Measurements from ENCODE around the gene ATP11C.

Gene ATP11C

DNA sequence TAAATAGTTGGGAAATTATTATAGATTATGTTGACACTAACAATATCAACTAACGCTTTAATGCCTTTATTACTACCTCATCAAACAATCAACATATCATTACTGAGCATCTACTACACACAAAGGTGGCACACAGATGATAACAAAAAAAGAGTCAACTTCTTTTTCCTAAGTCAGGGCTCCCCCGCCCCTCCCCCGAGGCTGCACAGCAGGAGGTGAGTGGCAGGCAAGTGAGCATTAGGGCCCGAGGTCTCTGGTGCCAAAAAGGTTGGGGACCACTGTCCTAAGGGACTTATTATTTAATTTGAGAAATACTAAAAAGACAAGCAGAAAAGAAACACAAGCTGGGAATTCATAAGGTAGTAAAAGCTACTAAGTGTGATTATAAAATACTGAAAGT is 174.6 kb downstream of the ATP11C start:
- Histone ChIP-seq H3K27ac (ENCODE audit: low read depth in 2 of 2, low read length in 2 of 2) (no peak overlapping the region), H3K27me3 (ENCODE audit: control insufficient read depth in 2 of 2, insufficient read depth in 2 of 2, low read length in 2 of 2) (no peaks in the 10 kb centered on the region), H3K9ac (ENCODE audit: low read depth in 1 of 2, low read length in 2 of 2) (no peak overlapping the region), H3K4me3 (ENCODE audit: low read length in 2 of 2) (no peak overlapping the region), H3K9me3 (ENCODE audit: control insufficient read depth in 2 of 2, low read length in 2 of 2) (peaks cover 0 to 11% of the 10 kb centered on the region in 2 donors), H3K4me1 (ENCODE audit: control insufficient read depth in 2 of 2, insufficient read depth in 2 of 2, low read length in 2 of 2) (no peaks in the 10 kb centered on the region), H3K36me3 (ENCODE audit: control insufficient read depth in 2 of 2, insufficient read depth in 2 of 2, low read length in 2 of 2) (no peaks in the 10 kb centered on the region)

- no peaks in the 10 kb centered on the region for H3K36me3 ChIP-seq (ENCODE audit: control insufficient read depth in 2 of 2, insufficient read depth in 2 of 2, low read length in 2 of 2)
- no peak overlapping the region for H3K27ac ChIP-seq (ENCODE audit: low read depth in 2 of 2, low read length in 2 of 2)
- H3K4me3 ChIP-seq (ENCODE audit: low read length in 2 of 2), result no peak overlapping the region
Observed at GRCh38 chrX:139751053-139751452, 181.8 kb downstream of the ATP11C start.

DNA sequence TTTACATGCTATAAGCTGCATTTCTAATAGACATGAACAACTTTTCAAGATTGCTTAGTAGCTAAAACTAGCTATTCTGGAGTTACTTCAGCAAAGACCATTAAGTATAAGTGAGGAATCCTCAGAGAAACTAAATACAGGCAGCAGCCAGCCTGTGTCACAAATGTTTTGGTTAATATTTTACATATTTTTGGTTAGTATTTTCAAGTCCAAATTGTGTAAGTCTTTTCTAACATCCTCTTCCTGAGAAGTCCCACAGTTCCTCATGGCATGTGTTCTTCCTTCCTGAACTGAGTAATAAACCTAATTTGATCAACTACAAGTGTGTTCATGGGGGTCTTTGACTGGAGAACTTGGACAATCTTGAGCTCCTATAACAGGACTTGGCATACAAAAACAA is 182.5 kb downstream of the ATP11C start:
- H3K27ac ChIP-seq (ENCODE audit: low read depth in 2 of 2, low read length in 2 of 2), result no peak overlapping the region

More at GRCh38 chrX:139751053-139751452, 181.8 kb downstream of the ATP11C start:
- peaks cover 0 to 11% of the 10 kb centered on the region in 2 donors for H3K9me3 ChIP-seq (ENCODE audit: control insufficient read depth in 2 of 2, low read length in 2 of 2)
- H3K4me1 ChIP-seq (ENCODE audit: control insufficient read depth in 2 of 2, insufficient read depth in 2 of 2, low read length in 2 of 2), result no peaks in the 10 kb centered on the region
- no peak overlapping the region for H3K9ac ChIP-seq (ENCODE audit: low read depth in 1 of 2, low read length in 2 of 2)
- no peaks in the 10 kb centered on the region for H3K27me3 ChIP-seq (ENCODE audit: control insufficient read depth in 2 of 2, insufficient read depth in 2 of 2, low read length in 2 of 2)

DNA sequence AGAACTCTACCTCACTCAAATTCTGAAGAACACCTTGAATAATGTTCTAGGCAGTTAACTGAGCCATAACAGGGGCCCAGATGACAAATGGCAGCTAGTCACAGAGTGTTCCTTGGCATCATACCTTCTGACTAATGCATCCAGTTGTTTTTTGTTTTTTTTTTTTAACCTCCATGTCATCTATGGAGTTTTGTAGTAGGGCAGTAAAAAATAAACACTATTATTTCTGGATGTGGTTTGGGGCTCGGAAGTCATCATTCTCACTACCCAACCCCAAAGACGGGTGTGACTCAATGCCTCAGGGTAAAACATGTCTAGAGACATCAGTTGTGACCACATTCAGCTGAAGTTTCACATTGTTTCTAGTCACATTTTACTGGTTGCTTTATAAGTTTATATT is 193.7 kb downstream of the ATP11C start:
- Histone ChIP-seq H3K27me3 (ENCODE audit: control insufficient read depth in 2 of 2, insufficient read depth in 2 of 2, low read length in 2 of 2) (no peaks in the 10 kb centered on the region), H3K9ac (ENCODE audit: low read depth in 1 of 2, low read length in 2 of 2) (no peak overlapping the region), H3K9me3 (ENCODE audit: control insufficient read depth in 2 of 2, low read length in 2 of 2) (no peaks in the 10 kb centered on the region), H3K27ac (ENCODE audit: low read depth in 2 of 2, low read length in 2 of 2) (no peak overlapping the region), H3K36me3 (ENCODE audit: control insufficient read depth in 2 of 2, insufficient read depth in 2 of 2, low read length in 2 of 2) (peaks cover 0 to 5% of the 10 kb centered on the region in 2 donors), H3K4me3 (ENCODE audit: low read length in 2 of 2) (no peak overlapping the region), H3K4me1 (ENCODE audit: control insufficient read depth in 2 of 2, insufficient read depth in 2 of 2, low read length in 2 of 2) (no peaks in the 10 kb centered on the region)

More for the DNA sequence above, 182.5 kb downstream of the ATP11C start:
- H3K9me3 ChIP-seq (ENCODE audit: control insufficient read depth in 2 of 2, low read length in 2 of 2), result peaks cover 0 to 11% of the 10 kb centered on the region in 2 donors
- H3K36me3 ChIP-seq (ENCODE audit: control insufficient read depth in 2 of 2, insufficient read depth in 2 of 2, low read length in 2 of 2), result no peaks in the 10 kb centered on the region
- no peak overlapping the region for H3K9ac ChIP-seq (ENCODE audit: low read depth in 1 of 2, low read length in 2 of 2)
- no peak overlapping the region for H3K4me3 ChIP-seq (ENCODE audit: low read length in 2 of 2)
- no peaks in the 10 kb centered on the region for H3K27me3 ChIP-seq (ENCODE audit: control insufficient read depth in 2 of 2, insufficient read depth in 2 of 2, low read length in 2 of 2)
- no peaks in the 10 kb centered on the region for H3K4me1 ChIP-seq (ENCODE audit: control insufficient read depth in 2 of 2, insufficient read depth in 2 of 2, low read length in 2 of 2)

GRCh38 chrX:139738581-139738980 is 194.3 kb downstream of the ATP11C start:
- H3K9ac ChIP-seq (ENCODE audit: low read depth in 1 of 2, low read length in 2 of 2), result no peak overlapping the region
- H3K9me3 ChIP-seq (ENCODE audit: control insufficient read depth in 2 of 2, low read length in 2 of 2), result no peaks in the 10 kb centered on the region
- peaks cover 0 to 5% of the 10 kb centered on the region in 2 donors for H3K36me3 ChIP-seq (ENCODE audit: control insufficient read depth in 2 of 2, insufficient read depth in 2 of 2, low read length in 2 of 2)
- H3K4me1 ChIP-seq (ENCODE audit: control insufficient read depth in 2 of 2, insufficient read depth in 2 of 2, low read length in 2 of 2), result no peaks in the 10 kb centered on the region
- no peak overlapping the region for H3K27ac ChIP-seq (ENCODE audit: low read depth in 2 of 2, low read length in 2 of 2)
- no peak overlapping the region for H3K4me3 ChIP-seq (ENCODE audit: low read length in 2 of 2)
- no peaks in the 10 kb centered on the region for H3K27me3 ChIP-seq (ENCODE audit: control insufficient read depth in 2 of 2, insufficient read depth in 2 of 2, low read length in 2 of 2)

- Histone ChIP-seq H3K4me3 (ENCODE audit: low read length in 2 of 2) (no peak overlapping the region), H3K27me3 (ENCODE audit: control insufficient read depth in 2 of 2, insufficient read depth in 2 of 2, low read length in 2 of 2) (no peaks in the 10 kb centered on the region), H3K9ac (ENCODE audit: low read depth in 1 of 2, low read length in 2 of 2) (no peak overlapping the region), H3K4me1 (ENCODE audit: control insufficient read depth in 2 of 2, insufficient read depth in 2 of 2, low read length in 2 of 2) (no peaks in the 10 kb centered on the region), H3K9me3 (ENCODE audit: control insufficient read depth in 2 of 2, low read length in 2 of 2) (no peaks in the 10 kb centered on the region), H3K27ac (ENCODE audit: low read depth in 2 of 2, low read length in 2 of 2) (no peak overlapping the region), H3K36me3 (ENCODE audit: control insufficient read depth in 2 of 2, insufficient read depth in 2 of 2, low read length in 2 of 2) (peaks cover 0 to 2% of the 10 kb centered on the region in 2 donors)
Observed at GRCh38 chrX:139736151-139736550, 196.7 kb downstream of the ATP11C start.

DNA sequence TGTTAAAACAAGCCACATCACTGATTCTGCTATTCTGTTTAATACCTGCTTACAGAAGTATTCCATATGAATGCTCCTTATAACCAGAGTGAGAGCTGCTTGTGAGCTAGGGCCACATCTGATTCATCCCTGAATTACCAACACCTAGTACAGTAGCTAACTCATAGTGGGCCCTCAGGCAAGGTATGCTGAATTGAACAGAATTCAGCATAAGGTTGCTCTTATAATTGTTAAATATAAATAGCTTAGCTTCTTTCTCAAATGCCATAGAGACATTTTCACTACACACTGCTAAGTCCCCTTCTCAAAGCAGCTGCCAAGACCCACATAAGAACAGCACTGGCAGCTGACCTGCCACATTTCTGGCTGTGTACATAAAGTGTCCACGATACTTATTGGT is 197.9 kb downstream of the ATP11C start:
- H3K9me3 ChIP-seq (ENCODE audit: control insufficient read depth in 2 of 2, low read length in 2 of 2), result no peaks in the 10 kb centered on the region
- H3K36me3 ChIP-seq (ENCODE audit: control insufficient read depth in 2 of 2, insufficient read depth in 2 of 2, low read length in 2 of 2), result no peaks in the 10 kb centered on the region
- no peaks in the 10 kb centered on the region for H3K27me3 ChIP-seq (ENCODE audit: control insufficient read depth in 2 of 2, insufficient read depth in 2 of 2, low read length in 2 of 2)
- no peaks in the 10 kb centered on the region for H3K4me1 ChIP-seq (ENCODE audit: control insufficient read depth in 2 of 2, insufficient read depth in 2 of 2, low read length in 2 of 2)
- H3K27ac ChIP-seq (ENCODE audit: low read depth in 2 of 2, low read length in 2 of 2), result no peak overlapping the region
- H3K4me3 ChIP-seq (ENCODE audit: low read length in 2 of 2), result no peak overlapping the region
- no peak overlapping the region for H3K9ac ChIP-seq (ENCODE audit: low read depth in 1 of 2, low read length in 2 of 2)

GRCh38 chrX:139725720-139726119 is 207.1 kb downstream of the ATP11C start:
- Histone ChIP-seq H3K9ac (ENCODE audit: low read depth in 1 of 2, low read length in 2 of 2) (no peak overlapping the region), H3K27me3 (ENCODE audit: control insufficient read depth in 2 of 2, insufficient read depth in 2 of 2, low read length in 2 of 2) (no peaks in the 10 kb centered on the region), H3K4me3 (ENCODE audit: low read length in 2 of 2) (no peak overlapping the region)

DNA sequence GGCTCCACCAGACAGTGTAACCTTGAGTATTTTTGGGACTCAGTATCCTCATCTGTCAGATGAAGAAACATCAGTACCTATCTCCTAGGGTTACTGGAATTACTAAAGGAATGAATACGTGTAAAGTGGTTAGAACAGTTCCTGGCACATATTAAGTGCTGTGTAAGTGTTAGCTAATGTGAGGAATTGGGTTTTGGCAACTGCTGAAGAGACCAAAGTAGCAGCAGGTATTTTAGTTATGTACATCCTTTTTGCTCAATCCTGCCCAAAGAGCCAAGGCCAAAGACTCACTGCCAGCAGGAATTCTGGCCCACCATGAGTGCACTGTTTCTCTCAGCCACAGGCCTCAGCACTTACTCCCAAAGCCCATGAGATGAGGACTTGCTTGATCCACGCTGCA is 208.2 kb downstream of the ATP11C start:
- H3K4me3 ChIP-seq (ENCODE audit: low read length in 2 of 2), result no peak overlapping the region

More at GRCh38 chrX:139725720-139726119, 207.1 kb downstream of the ATP11C start:
- Histone ChIP-seq H3K9me3 (ENCODE audit: control insufficient read depth in 2 of 2, low read length in 2 of 2) (no peaks in the 10 kb centered on the region), H3K27ac (ENCODE audit: low read depth in 2 of 2, low read length in 2 of 2) (no peak overlapping the region), H3K4me1 (ENCODE audit: control insufficient read depth in 2 of 2, insufficient read depth in 2 of 2, low read length in 2 of 2) (no peaks in the 10 kb centered on the region), H3K36me3 (ENCODE audit: control insufficient read depth in 2 of 2, insufficient read depth in 2 of 2, low read length in 2 of 2) (no peaks in the 10 kb centered on the region)

GRCh38 chrX:139720979-139721378 is 211.9 kb downstream of the ATP11C start:
- Histone ChIP-seq H3K4me1 (ENCODE audit: control insufficient read depth in 2 of 2, insufficient read depth in 2 of 2, low read length in 2 of 2) (no peaks in the 10 kb centered on the region), H3K9ac (ENCODE audit: low read depth in 1 of 2, low read length in 2 of 2) (no peak overlapping the region), H3K27me3 (ENCODE audit: control insufficient read depth in 2 of 2, insufficient read depth in 2 of 2, low read length in 2 of 2) (no peaks in the 10 kb centered on the region), H3K36me3 (ENCODE audit: control insufficient read depth in 2 of 2, insufficient read depth in 2 of 2, low read length in 2 of 2) (no peaks in the 10 kb centered on the region), H3K4me3 (ENCODE audit: low read length in 2 of 2) (no peak overlapping the region), H3K27ac (ENCODE audit: low read depth in 2 of 2, low read length in 2 of 2) (no peak overlapping the region), H3K9me3 (ENCODE audit: control insufficient read depth in 2 of 2, low read length in 2 of 2) (no peaks in the 10 kb centered on the region)

More for the DNA sequence above, 208.2 kb downstream of the ATP11C start:
- H3K27ac ChIP-seq (ENCODE audit: low read depth in 2 of 2, low read length in 2 of 2), result no peak overlapping the region
- H3K9me3 ChIP-seq (ENCODE audit: control insufficient read depth in 2 of 2, low read length in 2 of 2), result no peaks in the 10 kb centered on the region
- H3K36me3 ChIP-seq (ENCODE audit: control insufficient read depth in 2 of 2, insufficient read depth in 2 of 2, low read length in 2 of 2), result no peaks in the 10 kb centered on the region
- H3K27me3 ChIP-seq (ENCODE audit: control insufficient read depth in 2 of 2, insufficient read depth in 2 of 2, low read length in 2 of 2), result no peaks in the 10 kb centered on the region
- H3K9ac ChIP-seq (ENCODE audit: low read depth in 1 of 2, low read length in 2 of 2), result no peak overlapping the region
- no peaks in the 10 kb centered on the region for H3K4me1 ChIP-seq (ENCODE audit: control insufficient read depth in 2 of 2, insufficient read depth in 2 of 2, low read length in 2 of 2)

GRCh38 chrX:139720136-139720535 is 212.7 kb downstream of the ATP11C start:
- H3K9ac ChIP-seq (ENCODE audit: low read depth in 1 of 2, low read length in 2 of 2), result no peak overlapping the region

More at GRCh38 chrX:139720136-139720535, 212.7 kb downstream of the ATP11C start:
- no peaks in the 10 kb centered on the region for H3K36me3 ChIP-seq (ENCODE audit: control insufficient read depth in 2 of 2, insufficient read depth in 2 of 2, low read length in 2 of 2)
- no peaks in the 10 kb centered on the region for H3K4me1 ChIP-seq (ENCODE audit: control insufficient read depth in 2 of 2, insufficient read depth in 2 of 2, low read length in 2 of 2)
- H3K27ac ChIP-seq (ENCODE audit: low read depth in 2 of 2, low read length in 2 of 2), result no peak overlapping the region
- H3K27me3 ChIP-seq (ENCODE audit: control insufficient read depth in 2 of 2, insufficient read depth in 2 of 2, low read length in 2 of 2), result no peaks in the 10 kb centered on the region
- H3K4me3 ChIP-seq (ENCODE audit: low read length in 2 of 2), result no peak overlapping the region
- no peaks in the 10 kb centered on the region for H3K9me3 ChIP-seq (ENCODE audit: control insufficient read depth in 2 of 2, low read length in 2 of 2)

Measured in mucosa of rectum (tissue), 2 donors.